ENCODE results near the gene VCAN.

Gene VCAN

GRCh38 chr5:83531661-83532060 lies 60.1 kb downstream of the VCAN start:
- no peak for DNase-seq (ENCODE audit: low spot score)

- DNase-seq (ENCODE audit: low spot score) = no peak
These were observed 67.4 kb downstream of the VCAN start for GRCh38 chr5:83538786-83539462.

- DNase-seq (ENCODE audit: low spot score) = no peak
These were observed 67.9 kb downstream of the VCAN start for GRCh38 chr5:83539463-83539790.

GRCh38 chr5:83540105-83540504 lies 68.6 kb downstream of the VCAN start:
- no peak for DNase-seq (ENCODE audit: low spot score)

- DNase-seq (ENCODE audit: low spot score) = no peak
These were observed 69.2 kb downstream of the VCAN start for GRCh38 chr5:83540783-83541182.

GRCh38 chr5:83542839-83543238 lies 71.3 kb downstream of the VCAN start:
- DNase-seq (ENCODE audit: low spot score) = no peak

- no peak for DNase-seq (ENCODE audit: low spot score)
These were observed 72.4 kb downstream of the VCAN start for GRCh38 chr5:83543898-83544297.

- no peak for DNase-seq (ENCODE audit: low spot score)
These were observed 75.6 kb downstream of the VCAN start for GRCh38 chr5:83547161-83547560.

GRCh38 chr5:83547889-83548288 lies 76.3 kb downstream of the VCAN start:
- DNase-seq (ENCODE audit: low spot score) = no peak

- no peak for DNase-seq (ENCODE audit: low spot score)
These were observed 77.0 kb downstream of the VCAN start for GRCh38 chr5:83548581-83548980.

GRCh38 chr5:83549076-83549475 lies 77.5 kb downstream of the VCAN start:
- no peak for DNase-seq (ENCODE audit: low spot score)

GRCh38 chr5:83549674-83550073 lies 78.1 kb downstream of the VCAN start:
- no peak for DNase-seq (ENCODE audit: low spot score)

- DNase-seq (ENCODE audit: low spot score) = no peak
These were observed 80.3 kb downstream of the VCAN start for GRCh38 chr5:83551821-83552220.

- DNase-seq (ENCODE audit: low spot score) = no peak
These were observed 80.7 kb downstream of the VCAN start for GRCh38 chr5:83552275-83552674.

- DNase-seq (ENCODE audit: low spot score) = no peak
These were observed 81.5 kb downstream of the VCAN start for GRCh38 chr5:83553000-83553486.

- no peak for DNase-seq (ENCODE audit: low spot score)
These were observed 82.6 kb downstream of the VCAN start for GRCh38 chr5:83554133-83554532.

GRCh38 chr5:83554686-83555085 lies 83.1 kb downstream of the VCAN start:
- DNase-seq (ENCODE audit: low spot score) = no peak

- DNase-seq (ENCODE audit: low spot score) = no peak
These were observed 83.7 kb downstream of the VCAN start for GRCh38 chr5:83555263-83555662.

- no peak for DNase-seq (ENCODE audit: low spot score)
These were observed 84.6 kb downstream of the VCAN start for GRCh38 chr5:83556190-83556589.

- no peak for DNase-seq (ENCODE audit: low spot score)
These were observed 87.7 kb downstream of the VCAN start for GRCh38 chr5:83559118-83559785.

GRCh38 chr5:83562071-83562606 lies 90.6 kb downstream of the VCAN start:
- no peak for DNase-seq (ENCODE audit: low spot score)

- peak; percentile 45 for DNase-seq (ENCODE audit: low spot score)
These were observed 91.4 kb downstream of the VCAN start for GRCh38 chr5:83562791-83563557.

- no peak for DNase-seq (ENCODE audit: low spot score)
These were observed 92.1 kb downstream of the VCAN start for GRCh38 chr5:83563631-83564030.

Data from COLO829 (cell line).